ENCODE measurements around the gene LONP2. TPM values are rescaled to one million over a fixed set of nuclear protein-coding genes. Genes with fewer than 3 reads are reported as not detected.
"Not testable (repeated sequence)": the region's sequence is repeated elsewhere in the genome, so short reads cannot be mapped to it uniquely, and the experiment has no call there.

The LONP2 gene
- total RNA-seq, 1 experiment from 2014 or later = 58.0 TPM

DNA sequence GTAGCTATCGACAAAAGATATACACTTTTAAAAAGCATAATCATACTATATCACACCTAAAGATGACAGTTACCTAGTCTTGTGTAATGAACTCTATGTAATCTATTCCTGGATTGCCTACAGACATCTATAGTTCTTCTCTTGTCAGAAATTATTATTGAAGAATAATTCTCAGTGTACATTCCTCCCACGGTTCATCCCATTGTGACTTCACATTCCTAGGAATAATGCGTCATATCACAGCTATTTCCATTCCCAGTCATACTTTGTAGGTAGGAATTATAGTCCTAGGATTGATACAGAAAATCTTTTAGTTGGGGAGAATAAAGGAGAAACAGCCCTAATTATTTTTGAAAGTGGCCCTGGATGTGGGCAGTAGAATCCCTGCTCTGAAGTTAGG, 47.2 kb downstream of the LONP2 start:
- no peak for DNase-seq (ENCODE audit: low spot score)

- no peak for DNase-seq (ENCODE audit: low spot score)
These were observed 47.7 kb downstream of the LONP2 start for GRCh38 chr16:48291754-48292153.

DNA sequence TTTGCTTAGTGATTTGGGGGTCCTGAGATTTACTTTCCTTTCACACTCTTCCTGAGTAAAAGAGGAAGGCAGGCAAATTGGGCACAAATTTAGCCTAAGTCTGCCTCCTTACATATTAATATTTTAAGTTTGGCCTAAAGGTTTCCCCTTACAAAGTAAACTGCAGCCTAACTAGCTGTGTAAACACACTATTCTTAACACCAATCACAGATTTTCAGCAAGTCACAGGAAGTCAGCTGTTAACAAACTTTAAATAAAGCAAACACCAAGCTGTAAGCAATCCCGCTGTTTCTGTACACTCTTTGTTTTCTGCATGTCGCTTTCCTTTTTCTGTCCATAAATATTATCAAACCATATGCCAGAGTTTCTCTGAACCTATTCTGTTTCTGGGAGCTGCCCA, 48.4 kb downstream of the LONP2 start:
- no peak for DNase-seq (ENCODE audit: low spot score)

- no peak for DNase-seq (ENCODE audit: low spot score)
These were observed 50.6 kb downstream of the LONP2 start for GRCh38 chr16:48294724-48295123.

DNA sequence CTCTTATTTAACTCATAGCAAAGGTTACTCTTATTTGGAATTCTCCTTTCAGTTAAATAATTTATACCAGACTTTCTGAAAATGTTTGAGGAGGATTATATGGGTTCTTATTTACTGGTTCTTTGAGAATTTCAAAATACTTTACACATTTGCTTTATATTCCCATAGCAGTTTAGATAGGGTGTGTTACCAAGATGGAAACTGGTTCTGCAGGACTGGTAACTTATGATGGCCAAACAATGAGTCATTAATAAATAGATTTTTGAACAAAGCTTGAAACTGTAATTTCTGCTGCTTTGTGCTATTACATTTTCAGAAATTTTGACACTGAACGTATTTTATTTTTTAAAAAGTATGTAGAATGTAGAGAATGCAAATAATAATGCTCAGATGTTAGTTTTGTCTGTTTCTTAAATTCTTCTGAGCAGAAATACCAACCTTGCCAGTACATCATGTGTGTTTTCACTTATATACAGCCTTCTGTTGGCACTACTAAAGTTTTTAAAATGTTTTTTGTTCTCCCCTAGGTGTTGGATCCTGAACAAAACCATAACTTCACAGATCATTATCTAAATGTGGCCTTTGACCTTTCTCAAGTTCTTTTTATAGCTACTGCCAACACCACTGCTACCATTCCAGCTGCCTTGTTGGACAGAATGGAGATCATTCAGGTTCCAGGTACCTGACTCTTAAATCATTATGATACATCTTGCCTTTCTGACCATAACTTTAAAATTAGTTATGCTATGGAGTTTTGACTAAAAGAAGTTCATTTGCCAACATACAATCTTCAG, 51.6 kb downstream of the LONP2 start:
- no peak for DNase-seq (ENCODE audit: low spot score)

DNA sequence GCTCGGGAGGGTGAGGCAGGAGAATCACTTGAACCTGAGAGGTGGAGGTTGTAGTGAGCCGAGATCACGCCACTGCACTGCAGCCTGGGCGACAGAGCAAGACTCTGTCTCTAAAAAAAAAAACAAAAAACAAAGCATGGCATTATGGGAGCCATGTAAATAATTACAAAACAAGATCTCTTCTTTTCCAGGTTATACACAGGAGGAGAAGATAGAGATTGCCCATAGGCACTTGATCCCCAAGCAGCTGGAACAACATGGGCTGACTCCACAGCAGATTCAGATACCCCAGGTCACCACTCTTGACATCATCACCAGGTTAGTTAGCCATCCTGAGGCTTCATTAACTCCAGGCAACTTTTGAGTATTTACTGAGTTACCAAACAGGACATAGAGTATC, 55.4 kb downstream of the LONP2 start:
- DNase-seq (ENCODE audit: low spot score) = no peak

DNA sequence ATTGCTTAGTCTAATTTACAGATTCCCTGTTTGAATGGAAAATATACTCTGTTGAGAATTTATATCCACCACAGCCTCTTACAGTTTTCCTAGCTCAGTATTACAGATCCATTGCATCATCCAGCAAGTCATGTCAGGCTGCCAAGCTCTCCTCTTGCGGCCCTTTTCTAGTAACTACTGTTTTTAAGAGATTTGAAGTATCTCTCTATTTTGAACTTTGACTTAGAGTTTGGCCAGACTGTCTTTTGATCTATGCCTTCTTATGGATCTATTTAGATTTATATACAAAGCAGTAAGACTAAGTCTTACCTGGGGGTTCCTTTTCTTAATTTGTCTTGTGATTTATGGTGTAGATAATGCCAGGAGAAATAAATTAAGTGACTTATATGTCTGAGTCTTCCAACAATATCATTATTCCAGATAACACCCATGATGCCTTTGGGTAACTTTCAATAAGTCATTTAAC, 56.3 kb downstream of the LONP2 start:
- DNase-seq (ENCODE audit: low spot score) = no peak

DNA sequence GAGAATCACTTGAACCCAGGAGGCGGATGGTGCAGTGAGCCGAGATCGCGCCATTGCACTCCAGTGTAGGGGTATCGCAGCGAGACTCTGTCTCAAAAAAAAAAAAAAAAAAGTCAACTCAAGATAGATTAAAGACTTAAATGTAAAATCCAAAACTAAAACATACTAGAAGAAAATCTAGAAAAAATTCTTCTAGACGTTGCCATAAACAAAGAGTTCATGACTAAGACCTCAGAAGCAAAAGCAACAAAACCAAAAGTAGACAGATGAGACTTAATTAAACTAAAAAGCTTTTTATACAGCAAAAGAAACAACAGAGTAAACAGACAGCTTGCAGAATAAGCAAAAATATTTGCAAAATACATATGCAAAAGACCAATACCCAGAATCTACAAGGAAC, 64.4 kb downstream of the LONP2 start:
- DNase-seq (ENCODE audit: low spot score) = no peak

- DNase-seq (ENCODE audit: low spot score) = no peak
These were observed 67.0 kb downstream of the LONP2 start for GRCh38 chr16:48310908-48311641.

DNA sequence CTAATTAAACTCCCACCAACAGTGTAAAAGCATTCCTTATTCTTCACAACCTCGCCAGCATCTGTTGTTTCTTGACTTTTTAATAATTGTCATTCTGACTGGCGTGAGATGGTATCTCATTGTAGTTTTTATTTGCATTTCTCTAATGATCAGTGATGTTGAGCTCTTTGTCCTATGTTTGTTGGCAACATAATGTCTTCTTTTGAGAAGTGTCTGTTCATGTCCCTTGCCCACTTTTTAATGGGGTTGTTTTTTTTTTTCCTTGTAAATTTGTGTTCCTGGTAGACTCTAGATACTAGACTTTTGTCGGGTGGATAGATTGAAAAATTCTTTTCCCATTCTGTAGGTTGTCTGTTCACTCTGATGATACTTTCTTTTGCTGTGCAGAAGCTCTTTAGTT, 69.8 kb downstream of the LONP2 start:
- not testable (repeated sequence) for DNase-seq (ENCODE audit: low spot score)

- DNase-seq (ENCODE audit: low spot score) = no peak
These were observed 72.9 kb downstream of the LONP2 start for GRCh38 chr16:48317026-48317425.

DNA sequence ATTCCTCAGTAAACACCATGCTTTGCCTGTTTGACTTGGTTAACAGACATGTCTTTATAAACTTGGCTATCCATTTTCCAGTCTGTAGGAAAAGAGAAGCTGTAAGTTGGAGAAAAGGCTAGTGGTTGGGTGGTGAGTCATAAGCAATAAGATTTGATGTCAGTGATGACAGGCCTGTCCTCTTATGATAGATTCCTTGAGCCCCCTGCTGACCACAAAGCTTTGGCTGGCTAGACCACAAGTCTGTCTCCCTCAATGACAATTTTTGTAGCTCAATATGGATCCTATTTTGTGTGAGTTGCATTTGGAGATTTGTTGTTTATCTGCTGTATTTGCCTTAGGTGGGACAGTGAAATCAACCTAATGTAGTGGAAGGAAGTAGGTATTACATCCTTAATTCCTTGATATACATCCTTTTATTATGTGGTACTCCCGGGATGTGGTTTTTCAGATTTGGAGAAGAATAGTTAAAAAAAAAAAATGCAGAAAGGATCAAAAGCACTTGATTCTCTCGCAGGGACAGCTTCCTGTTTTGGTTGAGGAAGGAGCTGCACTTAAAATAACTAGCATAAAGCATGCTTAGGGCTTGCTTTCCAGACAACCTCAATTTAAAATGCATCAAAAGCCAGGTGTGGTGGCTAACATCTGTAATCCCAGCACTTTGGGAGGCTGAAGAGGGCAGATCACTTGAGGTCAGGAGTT, 73.7 kb downstream of the LONP2 start:
- DNase-seq (ENCODE audit: low spot score) = peak; percentile 80

DNA sequence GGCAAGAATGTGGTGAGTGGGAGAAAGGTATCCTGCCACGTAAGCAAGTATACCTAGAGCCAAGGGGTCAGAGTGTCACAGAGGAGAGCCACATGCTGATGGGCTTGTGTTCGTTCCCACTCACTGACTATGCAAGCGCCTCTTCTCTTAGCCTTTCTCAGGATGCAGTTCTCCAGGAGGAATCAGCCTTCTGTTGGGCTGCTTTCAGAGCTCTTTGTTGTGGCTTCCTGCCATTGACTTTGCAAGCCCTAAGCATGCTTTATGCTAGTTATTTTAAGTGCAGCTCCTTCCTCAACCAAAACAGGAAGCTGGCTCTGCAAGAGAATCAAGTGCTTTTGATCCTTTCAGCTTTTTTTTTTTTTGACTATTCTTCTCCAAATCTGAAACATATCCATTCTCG, 74.5 kb downstream of the LONP2 start:
- no peak for DNase-seq (ENCODE audit: low spot score)

- no peak for DNase-seq (ENCODE audit: low spot score)
These were observed 77.4 kb downstream of the LONP2 start for GRCh38 chr16:48321317-48322036.

GRCh38 chr16:48323783-48324775, 80.0 kb downstream of the LONP2 start:
- DNase-seq (ENCODE audit: low spot score) = no peak

GRCh38 chr16:48326915-48327314, 82.8 kb downstream of the LONP2 start:
- no peak for DNase-seq (ENCODE audit: low spot score)

DNA sequence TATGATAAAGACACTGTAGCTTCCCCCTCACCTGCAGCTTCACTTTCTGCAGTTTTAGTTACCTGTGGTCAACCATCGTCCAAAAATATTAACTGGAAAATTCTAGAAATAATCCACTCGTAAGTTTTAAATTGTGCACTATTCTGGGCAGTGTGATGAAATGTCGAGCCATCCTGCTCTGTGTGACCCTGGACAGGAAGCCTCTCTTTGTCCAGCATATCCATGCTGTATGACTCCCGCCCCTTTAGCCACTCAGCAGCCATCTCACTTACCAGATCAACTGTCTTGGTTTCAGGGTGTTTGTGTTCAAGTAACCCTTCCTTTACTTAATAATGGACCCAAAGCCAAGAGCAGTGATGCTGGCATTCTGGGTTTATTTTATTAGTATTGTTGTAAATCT, 85.0 kb downstream of the LONP2 start:
- DNase-seq (ENCODE audit: low spot score) = no peak

GRCh38 chr16:48330189-48330840, 86.2 kb downstream of the LONP2 start:
- DNase-seq (ENCODE audit: low spot score) = no peak

- no peak for DNase-seq (ENCODE audit: low spot score)
These were observed 86.7 kb downstream of the LONP2 start for GRCh38 chr16:48330841-48331192.

DNA sequence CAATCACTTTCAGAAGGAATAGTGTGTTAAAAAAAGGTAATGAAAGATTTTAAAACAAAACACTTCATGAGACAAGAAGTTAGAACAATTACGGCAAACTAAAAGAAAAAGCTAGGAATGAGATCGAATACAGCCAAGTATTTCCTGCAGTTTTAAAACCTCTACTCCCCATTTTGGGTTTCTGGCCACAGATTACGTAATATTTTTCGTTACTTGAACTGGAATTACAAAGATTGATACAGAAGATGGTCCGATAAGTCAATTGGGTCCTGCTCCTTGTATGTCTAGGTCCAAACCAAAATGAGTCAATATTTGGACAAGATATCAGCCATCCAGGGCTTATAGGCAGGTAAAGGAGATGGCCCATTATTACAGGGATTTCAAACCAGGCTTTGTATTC, 88.9 kb downstream of the LONP2 start:
- DNase-seq (ENCODE audit: low spot score) = no peak
